GM19467 (cell line): ENCODE measurements around the gene CUBN.

Experiments
- ATAC-seq: cut with Tn5 transposase; IDR thresholded peaks from one replicate; pipeline ENCODE4 v1.9.1; 2021; ENCODE audit warnings: mild to moderate bottlenecking, moderate library complexity; ENCODE audit not compliant: unreplicated experiment

The CUBN gene

DNA sequence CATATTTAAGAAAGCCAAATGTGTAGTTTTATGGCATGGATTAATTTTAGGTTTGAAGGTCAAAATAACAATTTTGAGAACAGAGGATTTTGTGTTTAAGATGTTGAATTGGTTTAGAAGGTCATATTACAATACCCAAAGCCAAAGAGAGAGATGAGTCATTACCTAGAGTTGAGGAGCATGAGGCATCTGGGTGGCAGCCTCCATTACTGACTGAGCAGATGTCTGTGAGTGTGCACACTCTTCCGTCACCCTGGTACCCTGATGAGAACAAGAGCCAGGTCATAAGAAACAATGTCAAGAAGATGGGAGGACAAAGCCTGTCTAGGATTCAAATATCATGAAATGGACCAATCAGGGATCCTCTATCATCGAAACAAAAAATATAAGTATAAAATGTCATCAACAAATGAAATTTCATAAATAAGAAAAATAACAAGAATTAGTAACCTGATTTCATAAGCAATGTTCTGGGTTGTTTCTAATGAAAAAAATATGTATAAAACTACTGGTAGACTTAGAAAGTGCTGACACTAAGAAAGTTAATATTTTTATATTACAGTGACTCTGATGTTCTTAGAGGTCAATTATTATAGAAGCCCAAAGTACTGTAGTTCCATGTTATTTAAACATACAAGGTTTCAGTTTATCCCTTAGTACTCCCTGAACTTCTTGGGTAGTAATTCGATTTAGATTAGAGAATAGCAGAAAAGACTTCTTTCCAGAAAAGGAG lies 20.0 kb downstream of the CUBN start:
- no peak for ATAC-seq

DNA sequence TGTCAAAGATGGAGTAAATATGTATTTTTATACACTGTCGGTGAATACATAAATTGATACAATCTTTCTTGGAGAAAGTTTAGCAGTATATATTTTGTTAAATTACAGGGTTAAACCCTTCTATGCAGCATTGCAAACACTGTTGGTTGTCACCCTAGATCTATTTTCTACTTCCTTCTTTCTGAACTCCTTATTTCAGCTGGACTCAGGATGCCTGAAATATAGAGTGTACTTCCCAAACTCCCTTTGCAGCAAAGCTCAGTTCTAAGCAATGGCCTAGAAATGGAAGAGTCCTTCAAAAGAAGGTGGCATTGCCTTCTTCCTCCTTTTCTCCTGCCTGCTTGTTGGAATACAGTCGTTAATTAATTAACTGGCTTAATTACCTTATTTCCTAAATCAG lies 20.6 kb downstream of the CUBN start:
- no peak for ATAC-seq

GRCh38 chr10:17106991-17107390 lies 22.6 kb downstream of the CUBN start:
- no peak for ATAC-seq

- ATAC-seq, result no peak
Measured at GRCh38 chr10:17101910-17102266, 27.7 kb downstream of the CUBN start.

DNA sequence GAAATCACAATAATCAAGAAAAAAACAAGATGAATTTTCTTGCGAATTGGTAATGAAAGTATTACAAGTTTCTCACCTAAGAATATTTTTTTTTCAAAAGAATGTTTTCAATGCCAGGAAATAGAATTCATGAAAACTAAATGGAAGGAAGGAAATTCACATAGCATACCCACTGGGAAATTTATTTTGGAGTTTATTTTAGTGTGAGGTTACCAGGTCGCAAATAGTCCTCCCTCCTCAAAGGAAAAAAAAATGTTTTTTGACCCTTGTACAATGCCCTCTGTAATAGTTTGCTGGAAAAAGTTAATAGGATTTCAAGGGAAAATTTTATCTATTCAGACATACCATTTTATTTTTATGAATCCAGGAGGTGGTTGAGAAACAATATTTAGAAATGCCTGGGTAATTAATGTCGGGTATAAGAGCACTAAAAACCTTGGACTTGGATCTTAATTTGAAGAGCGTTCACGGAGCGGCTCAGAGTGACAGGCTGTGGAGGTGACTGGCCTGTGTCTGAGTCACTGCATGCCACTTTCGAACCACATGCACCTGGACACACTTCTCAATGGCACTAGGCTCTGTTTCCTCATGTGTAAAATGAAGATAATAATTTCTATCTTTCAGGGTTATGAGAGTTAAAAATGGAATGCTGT lies 28.2 kb downstream of the CUBN start:
- no peak for ATAC-seq

DNA sequence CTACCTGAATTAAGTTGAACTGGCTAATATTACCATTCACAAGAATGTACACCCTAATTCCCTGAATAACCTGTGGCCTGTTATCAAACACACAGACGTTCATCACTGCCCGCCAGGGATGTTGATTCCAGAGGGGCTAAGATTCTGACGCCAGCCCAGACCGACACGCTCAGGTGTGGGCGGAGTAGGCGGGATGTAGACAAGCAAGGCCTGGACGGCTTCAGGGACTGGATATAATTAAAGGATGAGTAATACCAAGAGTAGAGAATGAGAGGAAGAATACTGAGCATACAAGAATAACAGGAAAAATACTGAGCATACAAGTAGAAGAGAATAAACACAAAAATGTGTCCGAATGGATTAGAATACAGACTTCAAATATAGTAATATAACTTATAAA lies 29.0 kb downstream of the CUBN start:
- no peak for ATAC-seq

GRCh38 chr10:17098012-17098411 lies 31.6 kb downstream of the CUBN start:
- no peak for ATAC-seq

DNA sequence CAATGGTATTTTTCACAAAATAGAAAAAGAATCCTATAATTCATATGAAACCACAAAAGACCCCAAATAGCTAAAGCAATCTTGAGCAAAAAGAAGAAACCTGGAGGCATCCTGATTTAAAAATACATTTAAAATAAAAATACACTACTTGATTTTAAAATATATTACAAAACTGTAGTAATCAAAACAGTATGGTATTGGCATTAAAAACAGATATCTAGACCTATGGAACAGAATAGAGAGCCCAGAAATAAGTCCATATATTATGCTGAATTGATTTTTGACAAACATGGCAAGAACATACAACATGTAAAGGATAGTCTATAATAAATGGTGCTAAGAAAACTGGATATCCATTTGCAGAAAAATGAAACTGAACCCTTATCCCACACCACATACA lies 34.8 kb downstream of the CUBN start:
- ATAC-seq, result no peak

DNA sequence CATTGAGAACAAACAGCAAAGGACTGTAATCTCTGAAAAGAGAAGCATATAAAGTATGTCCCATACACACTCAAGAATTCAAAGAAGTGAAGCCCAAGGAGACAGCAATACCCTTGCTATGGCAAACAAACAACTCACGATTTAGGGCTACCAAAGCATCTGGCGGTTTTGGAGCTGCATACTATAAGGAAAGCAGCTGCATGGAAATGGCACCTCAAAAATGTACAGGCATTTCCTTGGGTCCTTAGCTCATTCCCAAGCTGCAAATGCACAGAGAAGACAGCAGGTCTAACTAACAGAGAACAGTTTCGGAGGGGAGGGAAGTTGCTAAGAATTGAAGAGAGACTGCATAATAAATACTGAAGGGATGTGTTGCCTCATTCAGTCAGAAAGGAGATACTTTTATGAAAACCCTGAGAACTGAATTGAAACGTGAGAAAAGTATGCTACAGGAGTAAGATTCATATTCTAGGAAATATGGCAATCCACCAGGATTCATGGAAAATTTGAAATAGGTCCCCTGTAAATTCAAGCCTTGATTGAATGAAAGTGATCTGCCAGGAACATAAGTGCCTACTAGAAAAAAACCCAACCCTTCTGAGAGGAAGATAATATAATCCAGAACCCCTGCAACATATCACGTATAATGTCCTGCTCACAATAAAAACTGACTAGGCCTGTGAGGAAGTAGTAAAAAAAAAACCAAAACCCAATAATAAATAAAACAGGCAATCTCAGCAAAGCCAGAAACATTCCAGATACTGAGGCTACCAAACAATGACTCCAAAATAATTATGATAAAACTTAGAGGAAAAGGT lies 36.4 kb downstream of the CUBN start:
- no peak for ATAC-seq

- no peak for ATAC-seq
Measured at GRCh38 chr10:17092216-17092944, 37.2 kb downstream of the CUBN start.

GRCh38 chr10:17088118-17088806 lies 41.3 kb downstream of the CUBN start:
- ATAC-seq, result no peak

DNA sequence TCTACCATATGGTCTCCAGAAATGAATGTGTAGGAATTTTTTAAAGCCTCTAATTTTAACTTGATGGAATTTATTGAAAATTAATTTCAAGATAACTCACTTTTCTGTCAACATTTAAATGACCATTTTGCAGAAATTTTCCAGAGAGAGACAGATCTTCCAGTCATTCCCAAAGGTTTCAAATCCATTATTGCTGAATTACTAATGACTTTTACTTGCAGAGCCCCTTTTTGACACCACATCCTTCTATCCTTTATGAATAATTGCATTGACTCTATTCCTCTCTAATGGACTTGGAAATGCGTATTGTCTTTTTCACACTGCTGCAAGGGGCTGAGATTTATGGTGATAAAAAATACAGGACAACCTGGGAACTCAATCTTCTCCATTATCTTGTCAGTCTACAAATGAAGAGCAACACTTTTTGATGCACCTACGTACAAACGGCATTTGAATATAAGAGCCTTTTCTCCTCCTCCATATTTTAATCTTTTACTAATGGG lies 42.7 kb downstream of the CUBN start:
- ATAC-seq, result no peak

DNA sequence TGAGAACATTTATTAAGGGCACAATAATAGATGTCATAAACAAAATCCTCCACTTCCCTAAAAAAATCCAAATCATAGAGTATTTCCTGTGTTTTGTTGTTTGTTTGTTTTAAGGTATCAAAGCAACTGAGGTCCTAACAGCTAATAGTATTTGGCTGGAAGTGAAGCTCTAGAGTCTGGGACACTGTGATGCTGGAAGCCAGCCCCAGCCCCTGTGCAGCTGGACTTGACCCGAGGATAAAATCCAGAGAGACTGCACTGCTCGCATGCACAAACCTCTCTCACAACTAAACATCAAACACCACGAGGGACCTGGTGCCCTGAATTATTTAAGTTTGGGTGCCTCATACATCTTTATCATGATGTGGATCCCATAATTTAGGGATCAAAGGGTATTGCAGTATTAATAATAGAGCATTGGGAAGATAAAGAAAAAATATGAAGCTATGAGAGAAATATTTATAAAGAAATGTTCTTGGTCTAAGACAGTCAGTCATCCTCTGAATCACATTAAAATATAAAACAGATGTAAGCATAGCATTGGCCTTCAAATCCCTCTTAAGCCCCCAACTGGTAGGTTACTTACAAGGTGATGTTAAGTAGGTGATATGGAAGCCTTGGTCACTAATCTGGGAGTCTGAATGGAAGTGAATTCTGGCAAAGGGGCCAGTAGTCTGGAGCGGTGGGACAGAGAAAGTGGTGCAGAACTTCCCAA lies 44.4 kb downstream of the CUBN start:
- no peak for ATAC-seq

GRCh38 chr10:17084258-17084657 lies 45.4 kb downstream of the CUBN start:
- no peak for ATAC-seq

DNA sequence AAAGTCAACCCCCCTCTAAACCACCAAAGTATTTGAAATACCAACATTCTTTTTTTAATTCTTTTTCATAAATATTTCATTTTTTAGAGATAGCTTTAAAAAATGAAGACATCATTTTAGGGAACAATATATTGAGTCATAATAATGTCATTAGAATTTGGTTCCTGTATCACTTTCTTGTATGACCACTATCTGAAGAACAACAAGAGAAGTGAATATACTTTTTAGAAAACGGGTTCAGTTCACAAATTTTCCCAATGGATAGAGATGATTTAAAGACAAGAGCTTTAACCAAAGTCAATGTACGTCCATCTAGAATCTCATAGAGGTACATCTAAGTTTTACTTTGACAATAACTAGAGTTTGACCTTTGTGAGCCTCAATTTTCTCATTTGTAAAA lies 48.2 kb downstream of the CUBN start:
- no peak for ATAC-seq

GRCh38 chr10:17077890-17078289 lies 51.7 kb downstream of the CUBN start:
- no peak for ATAC-seq

- ATAC-seq, result no peak
Measured at GRCh38 chr10:17077346-17077781, 52.2 kb downstream of the CUBN start.

DNA sequence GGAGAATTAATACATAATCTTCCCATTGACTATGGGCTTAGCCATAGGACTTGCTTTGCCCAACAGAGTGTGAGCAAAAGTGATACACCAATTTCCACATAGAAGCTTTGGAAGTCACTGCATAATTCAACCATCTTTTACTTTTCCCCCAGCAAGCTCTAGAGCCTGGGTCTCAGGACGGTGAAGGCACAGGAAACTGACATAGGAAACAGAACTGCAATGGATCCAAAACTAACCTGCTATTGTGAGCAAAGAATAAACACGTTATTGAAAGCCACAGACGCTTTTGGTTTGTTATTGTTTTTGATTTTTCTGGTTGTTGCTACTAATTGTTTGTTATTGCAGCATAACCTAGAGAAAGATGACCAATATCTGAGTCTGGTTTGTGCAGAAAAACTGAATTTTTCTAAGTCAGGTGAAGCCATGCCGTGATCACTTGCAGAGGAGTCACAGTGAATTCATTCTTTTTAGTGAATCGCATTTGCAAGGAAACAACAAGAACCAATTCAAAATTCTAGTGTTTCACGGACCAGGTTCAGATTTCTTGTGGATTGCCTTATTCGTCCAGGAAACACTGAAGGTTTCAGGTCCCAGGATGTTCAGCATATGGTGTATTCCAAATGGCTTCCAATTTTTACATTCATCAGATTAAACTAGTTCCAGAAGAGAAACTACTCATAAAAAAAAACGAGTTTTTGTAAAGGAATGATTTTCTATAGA lies 52.8 kb downstream of the CUBN start:
- ATAC-seq, result no peak
